K562 (cell line): ENCODE measurements around the gene CHRNA9. TPM values are rescaled to one million over a fixed set of nuclear protein-coding genes. Genes with fewer than 3 reads are reported as not detected.

ENCODE experiments used
- ATAC-seq: fragments of 200-7000 bp; cut with Tn5 transposase; 3 replicates; pipeline ENCODE4 v1.9.1; 2020; ENCODE audit warnings: moderate library complexity
- BruUV-seq: library from RNA; stranded (reverse); fragments of 400-500 nt; replicated peaks from 2 replicates; lab custom pipeline; 2021; lab: Mats Ljungman, UMichigan
- CTCF ChIA-PET: fragments of 300-600 bp; formaldehyde crosslinking; extraction: SDS; loops from one replicate; lab custom pipeline; 2021; ENCODE audit warnings: low intra/inter-chr PET ratio; lab: Yijun Ruan, JAX
- POLR2A ChIA-PET: fragments of 300-600, 350-650 bp; sonication (Branson Sonifier 250); formaldehyde crosslinking; extraction: SDS; loops from one replicate; lab custom pipeline; 2021; ENCODE audit warnings: antibody characterized with exemption, inconsistent platforms; lab: Yijun Ruan, JAX
- DNase-seq, 4 experiments: peaks; one replicate each; pipeline versions ENCODE4 v3.0.0 to v3.0.0-alpha.2; 2011 to 2018; ENCODE audit warnings: low spot score in 3 of 4, mixed read lengths in 3 of 4; ENCODE audit errors: extremely low read depth in 1 of 4
- FAIRE-seq: peaks from 2 replicates; lab custom pipeline; 2011; peaks lifted over from hg19 to GRCh38; lab: Jason Lieb, UNC
- H2AFZ ChIP-seq: 2 replicates; pipeline ENCODE4 v1.6.0; 2011; ENCODE audit warnings: low read depth, low read length, control low read depth, inconsistent platforms
- H3K27ac ChIP-seq: fragments of 200-600 bp; 3 replicates; pipeline ENCODE4 v1.8.0; 2011; ENCODE audit warnings: low read depth, mild to moderate bottlenecking, control low read depth, inconsistent platforms, low read length, moderate library complexity, mixed read lengths; ENCODE audit errors: extremely low read depth
- H3K27me3 ChIP-seq, 2 experiments: fragments of 300-600 bp in 1 of 2; 2 replicates in 1 of 2; 3 replicates in 1 of 2; pipeline versions ENCODE4 v1.6.0 to v1.8.0; 2011; ENCODE audit warnings: inconsistent platforms in 2 of 2, low read length in 2 of 2, mild to moderate bottlenecking in 1 of 2, mixed read lengths in 1 of 2, moderate library complexity in 1 of 2; ENCODE audit not compliant: control insufficient read depth in 2 of 2, insufficient read depth in 2 of 2
- H3K36me3 ChIP-seq: fragments of 300-600 bp; 3 replicates; pipeline ENCODE4 v1.8.0; 2011; ENCODE audit warnings: mild to moderate bottlenecking, low read length, inconsistent platforms; ENCODE audit not compliant: control insufficient read depth, insufficient read depth
- H3K4me1 ChIP-seq, 2 experiments: fragments of 200-600 bp in 1 of 2; replicated peaks in 1 of 2; 2 replicates in 1 of 2; 3 replicates in 1 of 2; pipeline versions ENCODE4 v1.5.1 to v1.8.0; 2011; ENCODE audit warnings: inconsistent platforms in 2 of 2, low read length in 2 of 2, mild to moderate bottlenecking in 1 of 2, mixed read lengths in 1 of 2, moderate library complexity in 1 of 2; ENCODE audit not compliant: control insufficient read depth in 2 of 2, insufficient read depth in 2 of 2
- H3K4me2 ChIP-seq: 2 replicates; pipeline ENCODE4 v1.6.1; 2011; ENCODE audit warnings: low read length, control low read depth, inconsistent platforms, mixed read lengths; ENCODE audit not compliant: insufficient read depth
- H3K4me3 ChIP-seq: fragments of 200-600 bp; sonication (generic), shearing (Covaris generic); 2 replicates; pipeline ENCODE4 v1.5.1; 2016; ENCODE audit warnings: control low read depth, inconsistent platforms
- H3K79me2 ChIP-seq: fragments of 200-600 bp; 3 replicates; pipeline ENCODE4 v1.8.0; 2011; ENCODE audit warnings: low read length, inconsistent platforms; ENCODE audit not compliant: control insufficient read depth, insufficient read depth
- H3K9ac ChIP-seq, 2 experiments: 2 replicates each; pipeline versions ENCODE4 v1.6.0 to v1.6.1; 2011; ENCODE audit warnings: low read depth in 2 of 2, low read length in 2 of 2, control low read depth in 1 of 2, inconsistent platforms in 1 of 2, mild to moderate bottlenecking in 1 of 2, mixed read lengths in 1 of 2; ENCODE audit not compliant: insufficient read depth in 1 of 2
- H3K9me1 ChIP-seq: one replicate; pipeline ENCODE4 v1.6.0; 2011; ENCODE audit warnings: inconsistent platforms, mild to moderate bottlenecking, low read length, moderate library complexity; ENCODE audit not compliant: control insufficient read depth, insufficient read depth
- H3K9me3 ChIP-seq: replicated peaks from 2 replicates; pipeline ENCODE4 v1.5.1; 2011; ENCODE audit warnings: low read depth, low read length, inconsistent platforms; ENCODE audit not compliant: control insufficient read depth, insufficient read depth
- H4K20me1 ChIP-seq: replicated peaks from 2 replicates; pipeline ENCODE4 v1.6.1; 2011; ENCODE audit warnings: low read length, inconsistent platforms, mixed read lengths; ENCODE audit not compliant: control insufficient read depth, insufficient read depth
- CXXC5 ChIP-seq: fragments of 250-450 bp; sonication (Bioruptor Pico); IDR thresholded peaks from 2 replicates; pipeline ENCODE4 v1.8.0; 2022; ENCODE audit warnings: inconsistent platforms, mild to moderate bottlenecking, moderate library complexity
- HIVEP1 ChIP-seq: fragments of 250-450 bp; sonication (Bioruptor Pico); IDR thresholded peaks from 2 replicates; pipeline ENCODE4 v1.4.0; 2020; ENCODE audit warnings: mild to moderate bottlenecking
- NFIX ChIP-seq: fragments of 250-450 bp; sonication (Bioruptor Pico); IDR thresholded peaks from 2 replicates; pipeline ENCODE4 v1.4.0; 2020; ENCODE audit warnings: low read depth, mild to moderate bottlenecking, moderate library complexity
- NR2C2 ChIP-seq, 2 experiments: fragments of 200-800 bp in 1 of 2; sonication (Bioruptor generic) in 1 of 2; sonication (generic) in 1 of 2; formaldehyde crosslinking in 1 of 2; IDR thresholded peaks; 2 replicates each; pipeline versions ENCODE4 v1.6.1 to v1.8.0; 2016 to 2022; ENCODE audit warnings: mild to moderate bottlenecking in 1 of 2, missing compliant biosample characterization in 1 of 2, missing genetic modification characterization in 1 of 2, missing genetic modification reagents in 1 of 2
- SREBF1 ChIP-seq: fragments of 150-350 bp; IDR thresholded peaks from 2 replicates; pipeline ENCODE4 v1.6.1; 2014; ENCODE audit warnings: antibody characterized with exemption, low read depth, low read length, borderline replicate concordance
- ZNF347 ChIP-seq: fragments of 450-650 bp; formaldehyde crosslinking; IDR thresholded peaks from 2 replicates; pipeline ENCODE4 v1.4.0; 2020; ENCODE audit warnings: low read depth, mild to moderate bottlenecking, moderate library complexity
- ZNF507 ChIP-seq: conservative IDR thresholded peaks from 2 replicates; pipeline ENCODE4 v1.6.1; 2017; ENCODE audit warnings: missing genetic modification characterization, missing compliant biosample characterization
- WGBS: fragments of 100-300 bp; shearing (Covaris generic); methylation state at CpG from one replicate; pipeline ENCODE4 v1.1.6; 2016; ENCODE audit warnings: low coverage, mixed read lengths; ENCODE audit not compliant: insufficient coverage; ENCODE audit errors: missing lambda C conversion rate; 5-methylcytosine and 5-hydroxymethylcytosine counted together
- in situ Hi-C: fragments of 300-500 bp; cut with MboI; formaldehyde crosslinking; loops from 4 replicates; pipeline ENCODE4 v1.15.0; 2018; ENCODE audit warnings: inconsistent platforms, mixed read lengths
- intact Hi-C: fragments of 100-400 bp; cut with micrococcal nuclease; formaldehyde crosslinking; loops from 2 replicates; pipeline ENCODE4 v1.14.2; 2022
- polyA plus RNA-seq, 8 experiments: library from polyadenylated mRNA; depleted of rRNA in 4 of 8; stranded (reverse) in 5 of 8; unstranded in 3 of 8; fragments of >200 nt; fragmentation: Nextera tagmentation in 2 of 8; fragmentation: Illumina TruSeq in 1 of 8; extraction: Ambion mirVana in 2 of 8; extraction: Trizol in 1 of 8; gene quantifications; 2 replicates each; pipeline versions ENCODE4 v1.2.1 to v1.2.3, GENCODE V29; 2011 to 2014; ENCODE audit warnings: inconsistent platforms in 1 of 8, missing spikeins in 1 of 8
- total RNA-seq, 7 experiments: library from RNA; depleted of rRNA in 6 of 7; stranded (reverse); fragments of >200 nt in 6 of 7; fragmentation: Illumina TruSeq in 2 of 7; extraction: Trizol in 2 of 7; gene quantifications; 2 replicates each; pipeline versions ENCODE4 v1.2.1 to v1.2.3, GENCODE V29; 2011 to 2021; ENCODE audit warnings: low replicate concordance in 1 of 7
- TF ChIP-seq, protein P1 (sequence below), 2 experiments: fragments of 250-450 bp in 1 of 2; fragments of 450-650 bp in 1 of 2; sonication (Bioruptor Pico) in 1 of 2; IDR thresholded peaks; 2 replicates each; pipeline versions ENCODE4 v1.6.1 to v1.8.0; 2016 to 2021; ENCODE audit warnings: mild to moderate bottlenecking in 2 of 2, moderate library complexity in 2 of 2, missing compliant biosample characterization in 1 of 2, missing genetic modification characterization in 1 of 2

Gene CHRNA9
- total and polyA plus RNA-seq, 9 of the 15 experiments (the other 6 are each of a cell fraction or from before 2014, with no cell fraction given): not detected

DNA sequence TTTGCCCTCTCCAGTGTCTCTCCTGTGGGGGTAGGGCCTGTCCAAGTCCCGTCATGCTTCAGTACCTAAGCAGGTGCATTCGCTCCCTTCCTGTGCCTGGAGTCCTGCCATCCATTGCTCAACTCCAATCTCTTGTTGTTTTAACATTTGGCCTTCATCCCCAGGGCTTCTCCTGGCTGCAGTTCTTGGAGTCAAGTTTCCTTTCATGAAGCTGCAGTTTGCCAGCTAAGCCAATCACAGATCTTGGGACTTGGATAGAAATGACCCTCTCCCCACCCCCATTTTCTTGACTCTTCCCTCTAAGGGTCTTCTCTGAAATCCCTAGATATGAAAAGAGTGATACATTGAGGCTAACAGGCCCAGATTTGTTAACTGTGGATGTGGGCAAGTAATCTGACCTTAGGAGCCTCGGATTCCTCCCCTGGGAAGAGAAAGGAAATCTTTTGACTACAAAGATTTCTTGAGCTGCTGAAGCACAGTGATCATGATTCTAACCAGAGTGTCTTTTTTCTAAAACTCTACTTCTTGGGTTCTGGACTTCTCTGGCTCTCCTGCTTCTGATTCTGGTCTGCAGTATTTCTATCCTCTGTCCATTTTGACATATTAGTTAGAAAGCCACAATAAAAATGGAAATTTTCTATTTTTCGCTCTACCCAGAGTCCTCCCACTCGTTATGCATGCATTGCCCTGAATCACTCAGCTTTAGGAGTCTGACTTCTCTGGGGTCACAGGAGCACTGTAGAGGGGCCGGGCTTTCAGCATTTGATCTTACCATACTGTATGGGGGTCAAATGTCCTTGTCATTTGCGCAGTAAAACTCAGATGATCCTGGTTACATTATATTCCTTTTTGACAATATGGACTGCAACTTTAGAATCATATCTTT, 61.0 kb downstream of the CHRNA9 start:
- BruUV-seq: no TSS peak
- no peak overlapping the region for H3K4me2 ChIP-seq
- no peak overlapping the region for H3K4me3 ChIP-seq
- ATAC-seq (no peak), FAIRE-seq (no peak), DNase-seq (no peak)
- H3K9me3 ChIP-seq: no peaks in the 10 kb centered on the region
- no peak overlapping the region for H2AFZ ChIP-seq
- no peaks in the 10 kb centered on the region; the same call in 1 of the 2 replicates for H4K20me1 ChIP-seq
- ChIA-PET CTCF (no interaction called here), POLR2A (no interaction called here)
- no peaks in the 10 kb centered on the region for H3K4me1 ChIP-seq
- no peak overlapping the region for H3K27ac ChIP-seq
- intact Hi-C loops: no loop called here
- no peak overlapping the region for H3K9ac ChIP-seq
- no peaks in the 10 kb centered on the region for H3K36me3 ChIP-seq
- WGBS: 7% methylated on average over 7 of the region's 7 CpGs
- in situ Hi-C loops: no loop called here
- TF ChIP-seq HIVEP1 (CRISPR knock-in tag) (no peak), ZNF507 (tag) (no peak), CXXC5 (CRISPR knock-in tag) (no peak), NFIX (CRISPR knock-in tag) (no peak), SREBF1 (no peak), ZNF347 (no peak), NR2C2 (CRISPR knock-in tag; IDR thresholded peaks at IDR 0.05) (no peak), NR2C2 (tag; IDR thresholded peaks at IDR 0.05) (no peak)
- TF ChIP-seq, protein P1, sequence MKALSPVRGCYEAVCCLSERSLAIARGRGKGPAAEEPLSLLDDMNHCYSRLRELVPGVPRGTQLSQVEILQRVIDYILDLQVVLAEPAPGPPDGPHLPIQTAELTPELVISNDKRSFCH (CRISPR knock-in tag; IDR thresholded peaks at IDR 0.05): no peak
- TF ChIP-seq, protein P1 (tag; IDR thresholded peaks at IDR 0.05): no peak
- TF ChIP-seq, all 486 proteins: peak for 0
- Histone ChIP-seq H3K27me3 (peaks cover 35 to 37% of the 10 kb centered on the region in 2 experiments; a peak in 3 of 5 replicates), H3K79me2 (no peaks in the 10 kb centered on the region), H3K9me1 (no peaks in the 10 kb centered on the region)
